ENCODE results near the gene ZNF697.
"Not testable (repeated sequence)": the region's sequence is repeated elsewhere in the genome, so short reads cannot be mapped to it uniquely, and the experiment has no call there.

Gene ZNF697

GRCh38 chr1:119600561-119600960 is 47.5 kb downstream of the ZNF697 start:
- DNase-seq, result no peak

GRCh38 chr1:119595606-119596005 is 52.5 kb downstream of the ZNF697 start:
- DNase-seq, result no peak

GRCh38 chr1:119595168-119595567 is 52.9 kb downstream of the ZNF697 start:
- no peak for DNase-seq

GRCh38 chr1:119594376-119594775 is 53.7 kb downstream of the ZNF697 start:
- no peak for DNase-seq

- DNase-seq, result no peak
These were observed 54.3 kb downstream of the ZNF697 start for GRCh38 chr1:119593805-119594204.

GRCh38 chr1:119590393-119590792 is 57.7 kb downstream of the ZNF697 start:
- no peak for DNase-seq

- no peak for DNase-seq
These were observed 59.4 kb downstream of the ZNF697 start for GRCh38 chr1:119588621-119589020.

- DNase-seq, result no peak
These were observed 60.7 kb downstream of the ZNF697 start for GRCh38 chr1:119587341-119587740.

- not testable (repeated sequence) for DNase-seq
These were observed 62.3 kb downstream of the ZNF697 start for GRCh38 chr1:119585801-119586200.

GRCh38 chr1:119582801-119583200 is 65.3 kb downstream of the ZNF697 start:
- DNase-seq, result peak; percentile 11

- DNase-seq, result not testable (repeated sequence)
These were observed 67.0 kb downstream of the ZNF697 start for GRCh38 chr1:119581076-119581475.

GRCh38 chr1:119573886-119574285 is 74.2 kb downstream of the ZNF697 start:
- DNase-seq, result no peak

- DNase-seq, result peak; percentile 1
These were observed 78.0 kb downstream of the ZNF697 start for GRCh38 chr1:119569930-119570622.

All from CD4-positive, alpha-beta T cell treated with Interleukin-21 for 1 hour (primary cell).